ENCODE results near the gene MAN2A2. TPM values are rescaled to one million over a fixed set of nuclear protein-coding genes. Genes with fewer than 3 reads are reported as not detected.

MAN2A2 gene
- polyA plus RNA-seq, 3 donors: 6.6 to 318 (median 7.3) TPM

- peaks cover under 1% of the 10 kb centered on the region for H4K20me1 ChIP-seq (ENCODE audit: insufficient read depth, low read length)
- peaks cover 61 to 81% of the 10 kb centered on the region in 2 donors for H3K36me3 ChIP-seq (replicated peaks in 1 of 2; ENCODE audit: control insufficient read depth in 1 of 2, insufficient read depth in 2 of 2, low read length in 2 of 2)
- peaks cover 0 to 4% (median 0%) of the 10 kb centered on the region in 7 donors for H3K9me3 Mint-ChIP-seq
- H3K36me3 Mint-ChIP-seq: peaks cover 67 to 82% of the 10 kb centered on the region in 2 donors
- no peak overlapping the region for H2AFZ ChIP-seq (ENCODE audit: insufficient read depth, low read depth, low read length, poor library complexity, severe bottlenecking)
- peak overlapping the region in 3 of 7 donors; percentile 60 to 70 (median 63) for H3K27ac Mint-ChIP-seq
- no peaks in the 10 kb centered on the region for H3K27me3 Mint-ChIP-seq (ENCODE audit: low read depth in 3 of 3)
- DNase-seq: no peak
- H3K4me1 Mint-ChIP-seq: peaks cover 10% of the 10 kb centered on the region
- H3K4me3 Mint-ChIP-seq: no peak overlapping the region
- intact Hi-C loops (cut with micrococcal nuclease): loop anchor here in 1 of 2 donors (10.0 kb wide), 2 partner anchors 75 to 325 kb away; partner anchors contain the start of gene VPS33B
- no peaks in the 10 kb centered on the region for H3K27me3 ChIP-seq (ENCODE audit: control insufficient read depth in 2 of 2, insufficient read depth in 2 of 2, low read length in 2 of 2)
- no peak overlapping the region for H3K9ac ChIP-seq (ENCODE audit: insufficient read depth, low read length, poor library complexity, severe bottlenecking)
- 97% methylated on average over 13 of the region's 23 CpGs for WGBS (ENCODE audit: insufficient coverage)
- no peaks in the 10 kb centered on the region for H3K9me3 ChIP-seq (replicated peaks in 1 of 2; ENCODE audit: control insufficient read depth in 1 of 2, insufficient read depth in 1 of 2, low read length in 2 of 2)
- TF ChIP-seq CTCF (IDR thresholded peaks at IDR 0.05): no peak
- H3K27ac ChIP-seq (ENCODE audit: low read depth in 1 of 2, low read length in 2 of 2): no peak overlapping the region
- peaks cover 11 to 22% of the 10 kb centered on the region in 2 donors for H3K4me1 ChIP-seq (ENCODE audit: control insufficient read depth in 1 of 2, insufficient read depth in 2 of 2, low read length in 2 of 2)
- H3K4me2 ChIP-seq (replicated peaks; ENCODE audit: extremely low read depth, low read length, poor library complexity, severe bottlenecking): peak overlapping the region; percentile 30
- H3K79me2 ChIP-seq (ENCODE audit: insufficient read depth, low read length): peaks cover under 1% of the 10 kb centered on the region
- H3K4me3 ChIP-seq (replicated peaks in 1 of 3; ENCODE audit: low read depth in 2 of 3, low read length in 3 of 3): no peak overlapping the region
Observed at GRCh38 chr15:90949979-90950675, 47.0 kb downstream of the MAN2A2 start.

DNA sequence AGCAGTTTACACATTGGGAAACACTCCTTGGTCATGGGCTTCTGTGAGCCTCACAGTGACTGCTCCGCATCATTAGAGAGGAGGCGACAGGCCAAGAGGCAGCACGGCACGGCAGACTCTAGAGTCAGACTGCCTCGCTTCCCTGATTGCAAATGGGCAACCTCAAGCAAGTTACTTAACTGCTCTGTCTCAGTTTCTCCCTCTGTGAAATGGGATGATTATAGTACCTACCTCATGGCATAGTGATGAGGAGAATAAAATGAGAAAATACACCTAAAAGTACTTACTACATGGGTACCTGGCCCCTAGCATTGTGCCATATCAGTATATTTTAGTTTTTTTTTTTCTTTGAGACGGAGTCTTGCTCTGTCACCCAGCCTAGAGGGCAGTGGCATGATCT lies 47.6 kb downstream of the MAN2A2 start:
- Histone ChIP-seq H3K4me1 (ENCODE audit: control insufficient read depth in 1 of 2, insufficient read depth in 2 of 2, low read length in 2 of 2) (peaks cover 17 to 28% of the 10 kb centered on the region in 2 donors), H3K27ac (ENCODE audit: low read depth in 1 of 2, low read length in 2 of 2) (no peak overlapping the region), H3K4me2 (replicated peaks; ENCODE audit: extremely low read depth, low read length, poor library complexity, severe bottlenecking) (no peak overlapping the region), H3K9me3 (replicated peaks in 1 of 2; ENCODE audit: control insufficient read depth in 1 of 2, insufficient read depth in 1 of 2, low read length in 2 of 2) (no peaks in the 10 kb centered on the region), H3K79me2 (ENCODE audit: insufficient read depth, low read length) (peaks cover 6% of the 10 kb centered on the region), H3K9ac (ENCODE audit: insufficient read depth, low read length, poor library complexity, severe bottlenecking) (no peak overlapping the region), H3K4me3 (replicated peaks in 1 of 3; ENCODE audit: low read depth in 2 of 3, low read length in 3 of 3) (no peak overlapping the region), H3K36me3 (replicated peaks in 1 of 2; ENCODE audit: control insufficient read depth in 1 of 2, insufficient read depth in 2 of 2, low read length in 2 of 2) (peaks cover 61 to 78% of the 10 kb centered on the region in 2 donors), H3K27me3 (ENCODE audit: control insufficient read depth in 2 of 2, insufficient read depth in 2 of 2, low read length in 2 of 2) (no peaks in the 10 kb centered on the region), H2AFZ (ENCODE audit: insufficient read depth, low read depth, low read length, poor library complexity, severe bottlenecking) (no peak overlapping the region), H4K20me1 (ENCODE audit: insufficient read depth, low read length) (peaks cover 6% of the 10 kb centered on the region)
- intact Hi-C loops (cut with micrococcal nuclease): loop anchor here in 1 of 2 donors (10.0 kb wide), 2 partner anchors 74 to 324 kb away; partner anchors contain the start of gene VPS33B
- Mint-ChIP-seq H3K36me3 (peaks cover 62 to 77% of the 10 kb centered on the region in 2 donors), H3K27ac (no peak overlapping the region), H3K4me1 (peaks cover 16% of the 10 kb centered on the region), H3K9me3 (peaks cover 0 to 2% (median 0%) of the 10 kb centered on the region in 7 donors), H3K4me3 (no peak overlapping the region), H3K27me3 (ENCODE audit: low read depth in 3 of 3) (no peaks in the 10 kb centered on the region)
- WGBS (ENCODE audit: insufficient coverage): 100% methylated on average over 3 of the region's 6 CpGs
- no peak for TF ChIP-seq CTCF (IDR thresholded peaks at IDR 0.05)
- no peak for DNase-seq
